Amniotic epithelial cell (primary cell): ENCODE results near the gene SLC25A22.

Experiments used
- DNase-seq: peaks from one replicate; pipeline ENCODE4 v3.0.0-alpha.2; 2010; ENCODE audit warnings: low read depth

Gene SLC25A22

GRCh38 chr11:746289-747157 lies 51.6 kb downstream of the SLC25A22 start:
- no peak for DNase-seq

GRCh38 chr11:745428-745827 lies 52.7 kb downstream of the SLC25A22 start:
- no peak for DNase-seq

- DNase-seq = no peak
These were observed 55.4 kb downstream of the SLC25A22 start for GRCh38 chr11:742571-743201.

- DNase-seq = no peak
These were observed 55.9 kb downstream of the SLC25A22 start for GRCh38 chr11:742156-742546.
